Pancreas (tissue), 10 donors: ENCODE measurements around the gene COPS3. TPM values are rescaled to one million over a fixed set of nuclear protein-coding genes. Genes with fewer than 3 reads are reported as not detected.

Experiments used
- ATAC-seq, 4 donors: fragments of 200-7000 bp; cut with Tn5 transposase; one replicate each; pipeline versions ENCODE4 v1.8.0 to v1.9.1; 2020; ENCODE audit warnings: mild to moderate bottlenecking in 4 of 4, moderate library complexity in 4 of 4
- DNase-seq, 6 donors: peaks; one replicate each; pipeline ENCODE4 v3.0.0-alpha.2; 2020
- FAIRE-seq: peaks from 2 replicates; lab custom pipeline; 2012; peaks lifted over from hg19 to GRCh38; lab: Jason Lieb, UNC
- H3K27ac ChIP-seq, 4 donors: fragments of 200-600 bp; sonication (generic); 1 replicate in 3 of 4; 2 replicates in 1 of 4; pipeline versions ENCODE4 v1.5.0 to v1.8.0; 2020
- H3K27me3 ChIP-seq, 4 donors: fragments of 200-600 bp; one replicate each; pipeline ENCODE4 v1.8.0; 2021
- H3K36me3 ChIP-seq, 3 donors: fragments of 200-600 bp; sonication (generic) in 1 of 3; one replicate each; pipeline versions ENCODE4 v1.5.0 to v1.8.0; 2020 to 2021
- H3K4me1 ChIP-seq, 3 donors: fragments of 200-600 bp; one replicate each; pipeline ENCODE4 v1.8.0; 2021
- H3K4me3 ChIP-seq, 4 donors: fragments of 200-600 bp; sonication (generic) in 2 of 4; one replicate each; pipeline versions ENCODE4 v1.5.0 to v1.8.0; 2020 to 2021
- H3K9me3 ChIP-seq, 4 donors: fragments of 200-600 bp; one replicate each; pipeline ENCODE4 v1.8.0; 2021
- CTCF ChIP-seq, 4 donors: fragments of 200-600 bp; sonication (generic) in 3 of 4; IDR thresholded peaks; one replicate each; pipeline versions ENCODE4 v1.5.0 to v1.8.0; 2021; ENCODE audit warnings: antibody characterized with exemption in 4 of 4
- WGBS, 2 donors: extraction: QIAGEN DNeasy Blood & Tissue Kit; methylation state at CpG; one replicate each; pipeline ENCODE4 v1.1.7; 2013; 5-methylcytosine and 5-hydroxymethylcytosine counted together
- intact Hi-C, 3 donors: fragments of 100-400 bp; cut with DNase I; formaldehyde crosslinking; loops; one replicate each; pipeline versions ENCODE4 v1.11.1 to v1.14.2; 2022
- polyA plus RNA-seq, 2 donors: library from polyadenylated mRNA; stranded (reverse); fragments of 200-250 nt; gene quantifications; one replicate each; pipeline ENCODE4 v1.2.3, GENCODE V29; 2013
- total RNA-seq, 6 donors: library from RNA; stranded (reverse); fragmentation: NEBNext Ultra II Directional in 4 of 6; extraction: Animal tissue kit (Norgen Biotek cat#: 25700) in 4 of 6; gene quantifications; one replicate each; pipeline versions ENCODE4 v1.2.1 to v1.2.4, GENCODE V29; 2021 to 2023
- donor health status: healthy with polysubstance abuse.
- donor health status: DM: no; HTN: no; CAD: no; lungs with moderate emphysema.
- donor health status: DM: no; HTN: no; CAD: no.
- donor health status: control.
- donor health status: control.
- donor health status: Bipolar disorder and iron deficiency.
- donor health status: DM: yes; HTN: yes; CAD: no.
- donor health status: DM: no; HTN: no; CAD: no.
- donor health status: DM: no; HTN: no; CAD: no.
- donor health status: DM: yes; HTN: yes; CAD: no.

Gene COPS3
- total and polyA plus RNA-seq, 8 donors: 17.6 to 51.1 (median 31.5) TPM

GRCh38 chr17:17320911-17321220 is 39.8 kb upstream of the COPS3 start:
- no peak for ATAC-seq
- peak in 1 of 6 donors; percentile 23 for DNase-seq
- WGBS, 2 donors: 80 to 85% methylated on average over 10 of the region's 10 CpGs

GRCh38 chr17:17320188-17320910 is 39.3 kb upstream of the COPS3 start:
- DNase-seq: peak in 1 of 6 donors; percentile 38
- 82 to 88% methylated on average over 16 of the region's 16 CpGs for WGBS, 2 donors
- Histone ChIP-seq H3K36me3 (no peaks in the 10 kb centered on the region), H3K9me3 (no peaks in the 10 kb centered on the region), H3K27me3 (no peaks in the 10 kb centered on the region), H3K4me3 (no peak overlapping the region), H3K4me1 (no peaks in the 10 kb centered on the region), H3K27ac (no peak overlapping the region)
- TF ChIP-seq CTCF (IDR thresholded peaks at IDR 0.05): no peak
- no peak for ATAC-seq
- intact Hi-C loops: no loop called here
- FAIRE-seq: no peak

More at GRCh38 chr17:17320911-17321220, 39.8 kb upstream of the COPS3 start:
- Histone ChIP-seq H3K27me3 (no peaks in the 10 kb centered on the region), H3K4me1 (no peaks in the 10 kb centered on the region), H3K4me3 (no peak overlapping the region), H3K36me3 (no peaks in the 10 kb centered on the region), H3K9me3 (no peaks in the 10 kb centered on the region), H3K27ac (no peak overlapping the region)
- no peak for FAIRE-seq
- TF ChIP-seq CTCF (IDR thresholded peaks at IDR 0.05): no peak
- intact Hi-C loops: no loop called here

GRCh38 chr17:17315142-17315821 is 34.2 kb upstream of the COPS3 start:
- ATAC-seq: no peak
- Histone ChIP-seq H3K27ac (no peak overlapping the region), H3K4me3 (no peak overlapping the region), H3K4me1 (no peaks in the 10 kb centered on the region), H3K36me3 (no peaks in the 10 kb centered on the region), H3K27me3 (no peaks in the 10 kb centered on the region), H3K9me3 (no peaks in the 10 kb centered on the region)
- 74 to 81% methylated on average over 5 to 6 of the region's 6 CpGs for WGBS, 2 donors
- intact Hi-C loops: no loop called here
- no peak for FAIRE-seq
- no peak for DNase-seq
- TF ChIP-seq CTCF (IDR thresholded peaks at IDR 0.05): no peak

GRCh38 chr17:17314501-17315071 is 33.5 kb upstream of the COPS3 start:
- no peak for TF ChIP-seq CTCF (IDR thresholded peaks at IDR 0.05)
- no peak for ATAC-seq
- no peak overlapping the region for H3K4me3 ChIP-seq
- no peak for DNase-seq
- no peaks in the 10 kb centered on the region for H3K36me3 ChIP-seq
- H3K4me1 ChIP-seq: no peaks in the 10 kb centered on the region
- intact Hi-C loops: loop anchor here in 1 of 3 donors (5.0 kb wide), 1 partner anchor 312 kb away; no protein-coding TSS in a partner anchor
- FAIRE-seq: no peak
- H3K27me3 ChIP-seq: no peaks in the 10 kb centered on the region
- WGBS, 2 donors: 68 to 71% methylated on average over 5 of the region's 5 CpGs
- H3K9me3 ChIP-seq: no peaks in the 10 kb centered on the region
- no peak overlapping the region for H3K27ac ChIP-seq
